ENCODE data around the gene TRAPPC10. TPM values are rescaled to one million over a fixed set of nuclear protein-coding genes. Genes with fewer than 3 reads are reported as not detected.
"Not testable (repeated sequence)": the region's sequence is repeated elsewhere in the genome, so short reads cannot be mapped to it uniquely, and the experiment has no call there.

Gene TRAPPC10
- total RNA-seq, 2 experiments from 2014 or later, result 61.7 to 76.9 TPM

DNA sequence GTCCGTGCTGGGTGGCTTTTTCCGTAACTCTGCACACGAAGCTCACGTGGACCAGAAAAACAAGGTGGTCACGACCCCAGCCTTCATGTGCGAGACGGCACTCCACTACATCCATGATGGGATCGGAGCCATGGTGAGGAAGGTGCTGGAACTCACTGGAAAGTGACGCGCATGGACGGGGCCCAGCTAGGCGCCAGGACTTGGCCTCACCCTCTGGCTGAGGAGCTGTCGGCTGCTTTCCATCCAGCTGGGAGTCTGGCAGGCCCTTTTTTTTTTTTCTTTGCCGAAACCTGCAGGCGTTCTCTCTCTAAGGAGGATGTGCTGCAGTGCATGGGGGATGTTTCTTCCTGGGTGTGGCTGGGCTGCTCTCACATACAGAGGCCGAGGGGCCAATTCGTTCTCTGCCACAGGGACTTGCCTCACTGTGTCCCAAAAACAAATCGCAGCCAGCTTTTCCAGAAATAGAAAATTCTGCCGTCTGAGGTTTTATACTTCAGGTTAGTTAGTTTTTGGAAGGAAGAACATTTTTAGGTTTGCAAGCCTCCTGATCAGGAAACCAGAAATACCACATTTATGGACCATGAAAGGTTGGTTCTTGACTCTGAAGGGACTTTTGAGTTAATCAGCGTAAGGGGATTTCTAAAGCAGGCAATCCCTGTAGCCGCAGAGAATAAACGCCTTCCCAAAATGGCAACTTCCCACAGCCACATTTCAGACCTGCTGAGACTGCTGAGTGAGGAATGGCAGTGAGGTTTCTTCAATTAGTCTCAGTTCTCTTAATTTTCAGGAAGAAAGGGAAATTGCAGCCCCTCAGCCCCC lies 132.9 kb downstream of the TRAPPC10 start:
- H3K4me1 Mint-ChIP-seq; POLR2A ChIA-PET; H3K27ac Mint-ChIP-seq; H3K9me3 Mint-ChIP-seq; DNase-seq; CTCF ChIA-PET; H3K27me3 Mint-ChIP-seq; H3K36me3 Mint-ChIP-seq (ENCODE audit: low read depth); H3K4me3 Mint-ChIP-seq: not testable (repeated sequence)

DNA sequence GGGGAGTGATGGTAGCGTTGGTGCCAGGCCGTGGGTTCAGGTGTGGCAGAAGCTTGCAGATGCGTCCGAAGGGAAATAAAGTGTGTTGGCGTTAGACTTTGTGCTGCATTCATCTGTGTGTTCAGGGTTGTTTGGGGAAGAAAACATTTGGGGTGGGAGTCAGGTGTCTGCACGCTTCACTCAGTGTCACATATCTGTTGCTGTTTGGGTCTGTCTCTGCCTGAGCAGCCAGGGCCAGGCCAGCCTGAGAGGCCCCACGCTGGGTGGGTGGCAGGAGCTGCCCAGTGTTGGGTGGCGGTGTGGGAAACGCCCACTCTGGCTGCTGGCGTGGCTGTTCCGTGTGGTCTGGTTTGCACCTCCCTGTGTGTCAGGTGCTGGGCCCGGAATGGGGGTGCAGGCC lies 133.5 kb downstream of the TRAPPC10 start:
- H3K36me3 Mint-ChIP-seq (ENCODE audit: low read depth); H3K27me3 Mint-ChIP-seq; H3K4me1 Mint-ChIP-seq: not testable (repeated sequence)

DNA sequence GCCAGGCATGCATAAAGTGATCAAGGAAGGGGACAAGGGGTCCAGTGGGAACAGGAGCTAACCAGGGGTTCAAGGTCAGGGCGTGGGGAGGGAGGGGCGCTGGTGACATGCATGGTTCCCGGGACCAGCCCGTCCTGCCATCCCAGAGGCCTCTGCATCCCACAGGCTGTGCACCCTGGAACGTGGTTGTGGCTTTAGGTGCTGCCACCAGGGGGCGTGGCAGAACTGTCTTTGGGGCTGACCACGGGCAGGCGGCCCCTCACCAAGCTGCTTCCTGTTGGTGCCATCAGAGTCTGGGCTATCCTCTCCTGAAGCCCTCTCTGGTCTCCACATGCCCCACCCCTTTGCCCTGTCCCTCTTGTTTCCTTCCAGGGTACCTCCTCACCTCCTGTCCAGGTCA lies 135.0 kb downstream of the TRAPPC10 start:
- not testable (repeated sequence) for H3K27me3 Mint-ChIP-seq, H3K9me3 Mint-ChIP-seq

More for the DNA sequence above, 133.5 kb downstream of the TRAPPC10 start:
- H3K4me3 Mint-ChIP-seq, H3K9me3 Mint-ChIP-seq, CTCF ChIA-PET, POLR2A ChIA-PET, DNase-seq, H3K27ac Mint-ChIP-seq: not testable (repeated sequence)

DNA sequence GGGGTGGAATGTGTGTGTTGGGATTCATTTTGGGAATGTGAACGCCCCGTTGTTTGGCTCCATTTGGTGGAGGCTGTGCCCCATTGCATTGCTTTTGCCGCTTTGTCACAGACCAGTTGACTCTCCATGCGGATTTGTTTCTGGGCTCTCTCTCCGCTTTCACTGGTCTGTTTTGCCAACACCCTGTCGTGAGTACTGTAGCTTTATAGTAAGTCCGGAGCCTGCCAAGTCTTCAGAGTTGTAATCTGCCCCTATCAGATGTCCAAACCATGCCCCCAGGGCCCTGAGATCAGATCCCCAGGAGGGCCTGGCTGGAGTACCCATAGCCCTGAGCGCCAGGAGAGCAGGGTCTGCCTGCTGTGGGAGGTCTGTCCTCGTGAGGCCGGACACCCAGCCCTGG lies 138.1 kb downstream of the TRAPPC10 start:
- H3K27ac Mint-ChIP-seq; POLR2A ChIA-PET; CTCF ChIA-PET; DNase-seq; H3K27me3 Mint-ChIP-seq; H3K9me3 Mint-ChIP-seq; H3K36me3 Mint-ChIP-seq (ENCODE audit: low read depth); H3K4me3 Mint-ChIP-seq; H3K4me1 Mint-ChIP-seq: not testable (repeated sequence)

More for the DNA sequence above, 135.0 kb downstream of the TRAPPC10 start:
- CTCF ChIA-PET; H3K27ac Mint-ChIP-seq; H3K4me3 Mint-ChIP-seq; DNase-seq; POLR2A ChIA-PET; H3K36me3 Mint-ChIP-seq (ENCODE audit: low read depth); H3K4me1 Mint-ChIP-seq: not testable (repeated sequence)

DNA sequence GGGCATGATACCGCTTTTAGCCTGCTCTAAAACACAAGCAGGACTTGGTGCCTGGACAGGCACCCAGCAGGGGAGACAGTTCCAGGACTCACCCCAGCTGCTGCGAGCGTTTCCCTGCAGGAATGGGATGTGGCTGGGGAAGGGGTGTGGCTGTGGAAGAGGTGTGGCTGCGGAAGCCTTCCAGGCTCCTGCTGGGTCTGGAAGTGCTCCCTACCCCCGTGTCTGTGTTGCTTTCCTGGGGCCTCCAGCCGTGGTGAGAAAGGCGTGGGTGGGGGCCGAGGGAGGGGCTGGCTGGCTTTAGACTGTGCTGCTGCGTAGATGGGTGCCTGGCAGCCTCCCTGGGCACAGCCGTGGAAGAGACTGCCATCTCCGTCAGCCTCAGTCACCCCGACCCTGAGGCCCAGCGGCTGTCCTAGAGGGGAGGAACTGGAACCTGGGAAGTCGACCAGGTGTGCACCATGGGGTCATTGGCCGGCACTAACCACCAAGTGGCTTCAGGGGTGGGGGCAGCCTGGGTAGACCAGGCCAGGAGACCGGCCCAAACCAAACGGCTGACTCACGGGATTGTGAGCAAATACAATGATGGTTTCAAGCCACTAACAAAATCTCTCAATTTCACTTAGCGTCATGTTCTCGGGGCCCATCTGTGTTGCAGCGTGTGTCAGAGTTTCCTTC lies 141.2 kb downstream of the TRAPPC10 start:
- POLR2A ChIA-PET; DNase-seq; H3K9me3 Mint-ChIP-seq; CTCF ChIA-PET; H3K4me1 Mint-ChIP-seq; H3K36me3 Mint-ChIP-seq (ENCODE audit: low read depth); H3K4me3 Mint-ChIP-seq; H3K27ac Mint-ChIP-seq; H3K27me3 Mint-ChIP-seq: not testable (repeated sequence)

DNA sequence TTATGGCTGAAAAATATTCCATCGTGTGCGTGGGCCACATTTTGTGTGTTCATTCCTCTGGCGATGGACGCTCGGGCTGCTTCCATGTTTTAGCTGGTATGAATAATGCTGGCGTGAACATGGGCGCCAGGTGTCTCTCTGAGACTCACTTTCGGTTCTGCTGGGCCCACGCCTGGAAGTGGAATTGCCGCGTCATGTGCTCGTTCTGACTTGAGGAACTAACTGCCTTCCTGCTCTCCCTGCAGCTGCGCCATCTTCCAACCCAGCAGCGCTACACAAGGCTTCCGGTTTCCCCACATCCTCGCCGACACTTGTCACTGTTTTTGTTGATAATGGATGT lies 141.8 kb downstream of the TRAPPC10 start:
- H3K4me3 Mint-ChIP-seq; H3K9me3 Mint-ChIP-seq; H3K27me3 Mint-ChIP-seq; H3K4me1 Mint-ChIP-seq; H3K27ac Mint-ChIP-seq; CTCF ChIA-PET; POLR2A ChIA-PET; H3K36me3 Mint-ChIP-seq (ENCODE audit: low read depth): not testable (repeated sequence)
- peak; percentile 23 for DNase-seq

DNA sequence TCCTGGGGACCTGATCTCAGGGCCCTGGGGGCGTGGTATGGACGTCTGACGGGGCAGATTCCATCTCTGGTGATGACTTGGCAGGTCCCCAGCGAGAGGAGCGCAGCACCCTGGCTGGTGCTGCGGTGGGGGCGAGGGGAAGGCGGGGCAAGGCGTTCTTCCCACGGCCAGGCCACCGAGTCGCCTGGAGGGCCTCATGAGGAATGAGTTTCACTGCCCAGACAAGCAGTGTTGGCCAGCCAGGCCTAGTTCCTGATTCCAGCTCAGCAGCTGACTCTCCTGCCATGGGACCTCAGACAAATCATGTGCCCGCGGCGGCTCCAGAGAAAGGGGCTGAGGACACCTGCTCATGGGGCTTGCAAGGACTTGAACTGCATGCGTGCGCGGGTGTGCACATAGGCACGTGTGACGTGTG lies 142.7 kb downstream of the TRAPPC10 start:
- H3K36me3 Mint-ChIP-seq (ENCODE audit: low read depth); CTCF ChIA-PET; H3K9me3 Mint-ChIP-seq; H3K4me3 Mint-ChIP-seq; H3K27ac Mint-ChIP-seq; DNase-seq; H3K4me1 Mint-ChIP-seq; H3K27me3 Mint-ChIP-seq; POLR2A ChIA-PET: not testable (repeated sequence)

DNA sequence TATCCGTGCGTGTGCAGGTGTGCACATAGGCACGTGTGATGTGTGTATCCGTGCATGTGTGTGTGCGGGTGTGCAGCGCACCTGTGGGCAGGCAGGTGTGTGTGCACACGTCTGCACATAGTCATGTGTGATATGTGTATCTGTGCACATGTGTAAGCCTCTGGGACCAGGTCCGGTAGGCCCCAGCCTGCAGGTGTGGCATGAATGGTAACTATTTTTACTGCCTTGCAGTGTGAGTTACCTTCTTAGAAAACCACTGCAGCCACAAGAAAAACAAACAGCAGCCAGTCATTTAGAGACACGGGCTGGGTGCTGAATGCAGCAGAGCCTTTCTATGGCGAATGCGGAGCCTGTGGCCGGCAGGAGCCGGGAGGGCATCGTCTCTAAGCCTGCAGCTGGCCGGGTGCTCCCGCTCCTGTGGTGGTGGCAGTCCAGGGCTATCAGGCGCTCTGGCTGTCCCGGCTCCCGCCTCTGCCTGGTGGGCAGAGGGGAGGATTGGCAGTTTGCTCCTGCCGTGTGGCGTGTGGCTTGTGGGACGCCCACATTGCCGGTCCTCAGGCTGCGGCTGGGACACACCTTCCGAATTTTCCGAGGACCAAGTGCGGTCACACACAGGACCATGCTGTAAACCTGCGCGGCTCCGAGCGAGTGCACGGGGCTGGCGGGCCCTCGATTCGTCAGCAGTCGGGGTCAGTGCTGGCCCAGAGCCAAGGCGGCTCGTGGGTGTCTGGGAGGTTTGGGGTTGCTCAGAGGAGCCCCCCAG lies 143.3 kb downstream of the TRAPPC10 start:
- DNase-seq, result peak; percentile 37
- H3K36me3 Mint-ChIP-seq (ENCODE audit: low read depth); H3K4me3 Mint-ChIP-seq; H3K4me1 Mint-ChIP-seq; H3K27me3 Mint-ChIP-seq; POLR2A ChIA-PET; CTCF ChIA-PET; H3K27ac Mint-ChIP-seq; H3K9me3 Mint-ChIP-seq: not testable (repeated sequence)

DNA sequence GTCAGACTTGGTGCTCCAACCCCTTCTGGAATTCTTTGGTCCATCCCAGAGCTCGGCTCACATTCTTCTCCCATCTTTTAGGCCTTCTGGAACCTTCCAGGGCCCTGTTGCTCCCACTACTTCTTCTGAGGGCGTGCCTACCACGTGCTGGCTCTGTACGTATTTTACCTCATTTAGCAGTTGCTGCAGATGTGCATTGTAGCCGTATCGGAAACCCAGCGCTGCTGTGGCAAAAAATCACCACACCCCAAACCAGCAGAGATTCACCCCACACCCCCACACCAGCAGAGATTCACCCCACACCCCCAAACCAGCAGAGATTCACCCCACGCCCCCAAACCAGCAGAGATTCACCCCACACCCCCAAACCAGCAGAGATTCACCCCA lies 143.9 kb downstream of the TRAPPC10 start:
- H3K27me3 Mint-ChIP-seq; H3K36me3 Mint-ChIP-seq (ENCODE audit: low read depth); H3K27ac Mint-ChIP-seq; POLR2A ChIA-PET; CTCF ChIA-PET; H3K4me1 Mint-ChIP-seq; H3K9me3 Mint-ChIP-seq; H3K4me3 Mint-ChIP-seq; DNase-seq: not testable (repeated sequence)

Other genes starting within 250 kb of the TRAPPC10 start
- 10 to 100 TPM; 44.4 to 48.7 TPM for gene CSTB, start 236.0 kb upstream of the TRAPPC10 start, total RNA-seq
- 10 to 100 TPM; 25.3 to 28.5 TPM for gene RRP1, start 222.7 kb upstream of the TRAPPC10 start, total RNA-seq
- 10 to 100 TPM; 80.3 to 93.1 TPM for gene AGPAT3, start 147.1 kb upstream of the TRAPPC10 start, total RNA-seq
- gene PWP2, start 95.1 kb downstream of the TRAPPC10 start, total RNA-seq, result 10 to 100 TPM; 24.2 to 29.0 TPM
- gene GATD3, start 121.4 kb downstream of the TRAPPC10 start, total RNA-seq, result 10 to 100 TPM; 41.7 to 50.2 TPM
- 1 to 10 TPM; 4.9 to 5.5 TPM for gene ICOSLG, start 228.6 kb downstream of the TRAPPC10 start, total RNA-seq
- gene DNMT3L, start 249.6 kb downstream of the TRAPPC10 start, total RNA-seq, result not detected